HAP-1 (cell line): ENCODE results near the gene FAF1.
"Not testable (repeated sequence)": the region's sequence is repeated elsewhere in the genome, so short reads cannot be mapped to it uniquely, and the experiment has no call there.

Source experiments
- DNase-seq, 2 experiments: peaks; one replicate each; pipeline ENCODE4 v3.0.0-alpha.2; 2016 to 2020; ENCODE audit warnings: low spot score in 2 of 2
- H3K27me3 ChIP-seq: fragments of 250-450 bp; sonication (Bioruptor Pico); 2 replicates; pipeline ENCODE4 v1.5.1; 2020; ENCODE audit warnings: low read depth, mild to moderate bottlenecking, moderate library complexity
- H3K36me3 ChIP-seq: fragments of 250-450 bp; sonication (Bioruptor Pico); replicated peaks from 2 replicates; pipeline ENCODE4 v1.5.1; 2020; ENCODE audit warnings: mild to moderate bottlenecking
- H3K4me1 ChIP-seq: fragments of 250-450 bp; sonication (Bioruptor Pico); 2 replicates; pipeline ENCODE4 v1.5.1; 2020; ENCODE audit warnings: mild to moderate bottlenecking
- H3K4me3 ChIP-seq: fragments of 250-450 bp; sonication (Bioruptor Pico); 2 replicates; pipeline ENCODE4 v1.5.1; 2020; ENCODE audit warnings: mild to moderate bottlenecking, moderate library complexity
- H3K9me3 ChIP-seq: fragments of 250-450 bp; sonication (Bioruptor Pico); 2 replicates; pipeline ENCODE4 v1.5.1; 2020; ENCODE audit warnings: mild to moderate bottlenecking, moderate library complexity
- in situ Hi-C: fragments of 300-500 bp; cut with MboI; formaldehyde crosslinking; loops from 3 replicates; pipeline ENCODE4 v1.14.3; 2020; ENCODE audit warnings: low sequenced_read_pairs, inconsistent platforms, mixed read lengths

The FAF1 gene

GRCh38 chr1:50959913-50960844, at the start of gene FAF1:
TSS of gene FAF1 (minus strand) at chr1:50960267. CDS start at chr1:50959811, 456 bp downstream.
- Histone ChIP-seq H3K4me1 (peaks cover 10% of the 10 kb centered on the region), H3K9me3 (no peaks in the 10 kb centered on the region), H3K36me3 (peaks cover 3% of the 10 kb centered on the region; the same call in 1 of the 2 replicates), H3K4me3 (peak within 1 kb of the TSS; percentile 60), H3K27me3 (no peaks in the 10 kb centered on the region)
- DNase-seq: peak; percentile 96 to 97
- in situ Hi-C loops: loop anchor here (10.0 kb wide), 1 partner anchor 235 kb away; no protein-coding TSS in a partner anchor

GRCh38 chr1:51009381-51009780, 49.3 kb upstream of the FAF1 start:
- no peaks in the 10 kb centered on the region for H3K36me3 ChIP-seq
- H3K27me3 ChIP-seq: no peaks in the 10 kb centered on the region
- in situ Hi-C loops: no loop called here
- H3K9me3 ChIP-seq: no peaks in the 10 kb centered on the region
- DNase-seq: no peak
- H3K4me3 ChIP-seq: no peak overlapping the region
- no peaks in the 10 kb centered on the region for H3K4me1 ChIP-seq

- H3K4me1 ChIP-seq, H3K36me3 ChIP-seq, DNase-seq, H3K9me3 ChIP-seq, H3K4me3 ChIP-seq, in situ Hi-C loops, H3K27me3 ChIP-seq: not testable (repeated sequence)
Observed at GRCh38 chr1:51005549-51005948, 45.5 kb upstream of the FAF1 start.

GRCh38 chr1:51002516-51002915, 42.4 kb upstream of the FAF1 start:
- no peaks in the 10 kb centered on the region for H3K27me3 ChIP-seq
- no peaks in the 10 kb centered on the region for H3K9me3 ChIP-seq
- H3K36me3 ChIP-seq: no peaks in the 10 kb centered on the region
- in situ Hi-C loops: no loop called here
- no peak for DNase-seq
- no peaks in the 10 kb centered on the region for H3K4me1 ChIP-seq
- H3K4me3 ChIP-seq: no peak overlapping the region

GRCh38 chr1:51000651-51001050, 40.6 kb upstream of the FAF1 start:
- Histone ChIP-seq H3K27me3 (no peaks in the 10 kb centered on the region), H3K4me3 (no peak overlapping the region), H3K4me1 (peaks cover 7% of the 10 kb centered on the region), H3K9me3 (no peaks in the 10 kb centered on the region), H3K36me3 (no peaks in the 10 kb centered on the region)
- in situ Hi-C loops: no loop called here
- DNase-seq: no peak

- H3K9me3 ChIP-seq: no peaks in the 10 kb centered on the region
- no peak overlapping the region for H3K4me3 ChIP-seq
- no peaks in the 10 kb centered on the region for H3K36me3 ChIP-seq
- peaks cover 10% of the 10 kb centered on the region for H3K4me1 ChIP-seq
- in situ Hi-C loops: no loop called here
- DNase-seq: no peak
- no peaks in the 10 kb centered on the region for H3K27me3 ChIP-seq
Observed at GRCh38 chr1:51000160-51000559, 40.1 kb upstream of the FAF1 start.

GRCh38 chr1:50999375-50999774, 39.3 kb upstream of the FAF1 start:
- H3K36me3 ChIP-seq, DNase-seq, H3K4me3 ChIP-seq, H3K9me3 ChIP-seq, H3K27me3 ChIP-seq, in situ Hi-C loops: not testable (repeated sequence)
- peaks cover 17% of the 10 kb centered on the region for H3K4me1 ChIP-seq

GRCh38 chr1:50996083-50996482, 36.0 kb upstream of the FAF1 start:
- DNase-seq: no peak
- in situ Hi-C loops: no loop called here
- no peaks in the 10 kb centered on the region for H3K27me3 ChIP-seq
- no peaks in the 10 kb centered on the region for H3K36me3 ChIP-seq
- no peaks in the 10 kb centered on the region for H3K9me3 ChIP-seq
- H3K4me1 ChIP-seq: peaks cover 17% of the 10 kb centered on the region
- no peak overlapping the region for H3K4me3 ChIP-seq

- peak; percentile 23 to 97 for DNase-seq
- Histone ChIP-seq H3K4me3 (no peak overlapping the region), H3K4me1 (peaks cover 17% of the 10 kb centered on the region), H3K36me3 (no peaks in the 10 kb centered on the region), H3K27me3 (no peaks in the 10 kb centered on the region), H3K9me3 (no peaks in the 10 kb centered on the region)
- in situ Hi-C loops: no loop called here
Observed at GRCh38 chr1:50995651-50996050, 35.6 kb upstream of the FAF1 start.

- Histone ChIP-seq H3K4me1 (peaks cover 17% of the 10 kb centered on the region), H3K9me3 (no peaks in the 10 kb centered on the region), H3K4me3 (no peak overlapping the region), H3K36me3 (no peaks in the 10 kb centered on the region), H3K27me3 (no peaks in the 10 kb centered on the region)
- DNase-seq: no peak
- in situ Hi-C loops: no loop called here
Observed at GRCh38 chr1:50994997-50995396, 34.9 kb upstream of the FAF1 start.

- Histone ChIP-seq H3K4me1 (peaks cover 17% of the 10 kb centered on the region), H3K9me3 (no peaks in the 10 kb centered on the region), H3K27me3 (no peaks in the 10 kb centered on the region), H3K36me3 (no peaks in the 10 kb centered on the region), H3K4me3 (no peak overlapping the region)
- in situ Hi-C loops: no loop called here
- DNase-seq: no peak
Observed at GRCh38 chr1:50993645-50994044, 33.6 kb upstream of the FAF1 start.

- Histone ChIP-seq H3K4me3 (no peak overlapping the region), H3K27me3 (no peaks in the 10 kb centered on the region), H3K36me3 (no peaks in the 10 kb centered on the region), H3K4me1 (peaks cover 17% of the 10 kb centered on the region), H3K9me3 (no peaks in the 10 kb centered on the region)
- in situ Hi-C loops: no loop called here
- DNase-seq: no peak
Observed at GRCh38 chr1:50992532-50993318, 32.7 kb upstream of the FAF1 start.

- in situ Hi-C loops: no loop called here
- no peaks in the 10 kb centered on the region for H3K36me3 ChIP-seq
- H3K4me3 ChIP-seq: no peak overlapping the region
- H3K4me1 ChIP-seq: peaks cover 7% of the 10 kb centered on the region
- H3K9me3 ChIP-seq: no peaks in the 10 kb centered on the region
- no peaks in the 10 kb centered on the region for H3K27me3 ChIP-seq
- DNase-seq: no peak
Observed at GRCh38 chr1:50989694-50990093, 29.6 kb upstream of the FAF1 start.

GRCh38 chr1:50986653-50987052, 26.6 kb upstream of the FAF1 start:
- no peak overlapping the region for H3K4me3 ChIP-seq
- no peaks in the 10 kb centered on the region for H3K27me3 ChIP-seq
- DNase-seq: peak in 1 of 2 experiments; percentile 2
- H3K36me3 ChIP-seq: no peaks in the 10 kb centered on the region
- peaks cover 31% of the 10 kb centered on the region for H3K4me1 ChIP-seq
- H3K9me3 ChIP-seq: no peaks in the 10 kb centered on the region
- in situ Hi-C loops: no loop called here
